Measurements from ENCODE around the gene NUBP2. TPM values are rescaled to one million over a fixed set of nuclear protein-coding genes. Genes with fewer than 3 reads are reported as not detected.

The NUBP2 gene
- total RNA-seq, 1 donor = 56.1 TPM

DNA sequence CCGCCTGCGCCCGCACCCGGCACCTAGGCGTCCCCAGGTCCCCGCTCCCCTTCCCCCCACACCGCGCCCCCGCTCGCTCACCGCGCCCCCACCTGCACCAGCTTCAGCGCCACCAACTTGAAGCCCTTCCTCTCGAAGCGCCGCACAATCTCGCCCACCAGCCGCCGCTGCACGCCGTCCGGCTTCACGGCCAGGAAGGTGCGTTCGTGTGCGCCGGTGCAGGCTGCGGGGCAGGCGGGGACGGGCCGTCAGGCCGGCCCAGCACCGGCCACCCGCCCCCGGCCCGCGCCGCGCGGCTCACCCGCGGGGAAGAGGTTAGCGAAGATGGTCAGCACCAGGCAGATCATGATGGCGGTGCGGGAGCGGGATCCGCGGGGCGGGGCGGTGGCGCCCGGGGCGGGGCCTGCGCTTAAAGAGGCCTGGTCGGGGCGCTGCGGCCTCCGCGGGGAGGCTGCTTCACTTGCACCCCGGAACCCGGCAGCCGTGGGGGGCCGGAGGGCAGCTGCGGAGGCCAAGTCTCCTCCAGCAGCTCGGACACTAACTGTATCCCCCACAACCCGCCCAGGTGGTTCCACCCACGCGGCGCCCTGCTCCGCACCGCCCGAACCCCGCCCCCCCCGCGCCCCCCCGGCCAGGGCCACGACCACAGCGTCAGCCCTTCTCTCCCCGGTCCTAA, 11.4 kb upstream of the NUBP2 start, which contains the start of gene NME3:
Gene NME3, minus strand, starts transcription at position 356 of the 676 bp plus-strand sequence. Its CDS starts 9 bp downstream, at position 347.
- Histone ChIP-seq H3K27me3 (ENCODE audit: insufficient read depth, low read length) (no peaks in the 10 kb centered on the region), H3K9me3 (ENCODE audit: low read depth, low read length) (no peaks in the 10 kb centered on the region), H3K4me3 (ENCODE audit: insufficient read depth, low read length) (peak within 1 kb of the TSS; percentile 88), H3K27ac (ENCODE audit: low read depth, low read length) (peak within 1 kb of the TSS; percentile 58), H3K4me2 (ENCODE audit: insufficient read depth, low read length) (peak within 1 kb of the TSS; percentile 97), H4K20me1 (ENCODE audit: insufficient read depth, low read length) (peaks cover 31% of the 10 kb centered on the region), H3K36me3 (ENCODE audit: insufficient read depth, low read length) (peaks cover 22% of the 10 kb centered on the region), H2AFZ (ENCODE audit: low read length) (no peak within 1 kb of the TSS), H3K79me2 (ENCODE audit: insufficient read depth, low read length) (peaks cover 41% of the 10 kb centered on the region), H3K4me1 (ENCODE audit: insufficient read depth, low read length) (peaks cover 27% of the 10 kb centered on the region)
- DNase-seq (ENCODE audit: insufficient read length, low spot score, missing footprints) = peak; percentile 100
- TF ChIP-seq, protein P1, sequence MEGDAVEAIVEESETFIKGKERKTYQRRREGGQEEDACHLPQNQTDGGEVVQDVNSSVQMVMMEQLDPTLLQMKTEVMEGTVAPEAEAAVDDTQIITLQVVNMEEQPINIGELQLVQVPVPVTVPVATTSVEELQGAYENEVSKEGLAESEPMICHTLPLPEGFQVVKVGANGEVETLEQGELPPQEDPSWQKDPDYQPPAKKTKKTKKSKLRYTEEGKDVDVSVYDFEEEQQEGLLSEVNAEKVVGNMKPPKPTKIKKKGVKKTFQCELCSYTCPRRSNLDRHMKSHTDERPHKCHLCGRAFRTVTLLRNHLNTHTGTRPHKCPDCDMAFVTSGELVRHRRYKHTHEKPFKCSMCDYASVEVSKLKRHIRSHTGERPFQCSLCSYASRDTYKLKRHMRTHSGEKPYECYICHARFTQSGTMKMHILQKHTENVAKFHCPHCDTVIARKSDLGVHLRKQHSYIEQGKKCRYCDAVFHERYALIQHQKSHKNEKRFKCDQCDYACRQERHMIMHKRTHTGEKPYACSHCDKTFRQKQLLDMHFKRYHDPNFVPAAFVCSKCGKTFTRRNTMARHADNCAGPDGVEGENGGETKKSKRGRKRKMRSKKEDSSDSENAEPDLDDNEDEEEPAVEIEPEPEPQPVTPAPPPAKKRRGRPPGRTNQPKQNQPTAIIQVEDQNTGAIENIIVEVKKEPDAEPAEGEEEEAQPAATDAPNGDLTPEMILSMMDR (IDR thresholded peaks at IDR 0.05; ENCODE audit: extremely low read depth, low read depth, low read length) = no peak

DNA sequence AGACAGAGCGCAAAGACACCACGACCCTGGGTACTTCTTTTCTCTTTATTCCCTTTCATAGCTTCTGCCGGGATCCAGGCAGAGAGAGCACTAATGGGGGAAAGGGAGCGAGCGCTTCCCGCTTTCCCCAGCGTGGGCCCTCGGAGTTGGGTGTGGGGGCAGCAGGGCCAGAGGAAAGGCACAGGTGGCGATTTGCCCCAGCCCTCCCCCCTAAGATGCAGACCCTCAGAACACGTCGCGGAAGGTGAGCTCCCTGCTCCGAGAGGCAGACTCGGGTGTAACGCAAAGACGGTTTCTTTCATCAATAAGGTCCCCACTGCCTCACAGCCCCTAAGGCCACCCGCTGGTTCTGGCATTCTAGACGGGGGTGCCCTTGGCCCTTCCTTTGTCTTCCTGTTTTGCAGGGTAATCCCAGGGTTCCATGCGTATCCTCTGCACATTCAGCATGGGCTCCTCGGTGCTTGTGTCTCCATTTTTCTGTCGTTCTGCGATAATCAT, 10.8 kb upstream of the NUBP2 start:
- H3K36me3 ChIP-seq (ENCODE audit: insufficient read depth, low read length) = peaks cover 24% of the 10 kb centered on the region
- peak overlapping the region; percentile 97 for H3K4me2 ChIP-seq (ENCODE audit: insufficient read depth, low read length)
- DNase-seq (ENCODE audit: insufficient read length, low spot score, missing footprints) = no peak
- H3K4me3 ChIP-seq (ENCODE audit: insufficient read depth, low read length) = peak overlapping the region; percentile 88
- H2AFZ ChIP-seq (ENCODE audit: low read length) = no peak overlapping the region
- H4K20me1 ChIP-seq (ENCODE audit: insufficient read depth, low read length) = peaks cover 31% of the 10 kb centered on the region
- H3K27me3 ChIP-seq (ENCODE audit: insufficient read depth, low read length) = no peaks in the 10 kb centered on the region
- TF ChIP-seq, protein P1 (IDR thresholded peaks at IDR 0.05; ENCODE audit: extremely low read depth, low read depth, low read length) = no peak
- peaks cover 27% of the 10 kb centered on the region for H3K4me1 ChIP-seq (ENCODE audit: insufficient read depth, low read length)
- H3K79me2 ChIP-seq (ENCODE audit: insufficient read depth, low read length) = peaks cover 43% of the 10 kb centered on the region
- H3K27ac ChIP-seq (ENCODE audit: low read depth, low read length) = peak overlapping the region; percentile 58
- H3K9me3 ChIP-seq (ENCODE audit: low read depth, low read length) = no peaks in the 10 kb centered on the region

DNA sequence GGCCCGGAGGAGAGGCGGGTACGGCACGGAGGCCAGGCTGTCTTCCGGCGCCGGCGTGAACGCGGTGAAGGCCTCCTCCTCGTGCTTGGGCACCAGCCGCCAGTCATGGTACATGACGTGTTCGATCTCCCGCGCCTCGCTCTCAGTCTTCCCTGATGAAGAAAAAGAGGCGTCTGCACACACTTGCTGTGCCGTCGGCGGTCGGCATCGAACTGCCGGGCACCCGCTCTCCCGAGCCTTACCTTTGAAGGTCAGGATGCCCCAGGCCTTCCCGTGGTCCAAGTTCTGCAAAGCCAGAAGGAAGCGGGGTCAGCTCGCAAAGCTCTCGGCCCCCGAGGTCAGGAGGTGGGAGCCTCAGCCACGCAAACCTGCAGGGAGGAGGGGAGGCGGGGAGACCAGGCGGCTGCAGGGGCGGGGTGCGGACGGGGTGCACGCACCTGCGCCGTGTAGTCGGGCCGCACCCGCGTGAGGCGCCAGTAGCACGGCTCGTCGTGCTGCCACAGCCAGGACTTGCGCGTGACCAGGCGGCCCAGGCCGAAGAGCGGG, 10.3 kb upstream of the NUBP2 start, which contains the start of gene EME2:
Gene EME2, plus strand, starts transcription at position 449 of the 546 bp plus-strand sequence. CDS start 418 bp downstream, outside the sequence.
- peak within 1 kb of the TSS; percentile 97 for H3K4me2 ChIP-seq (ENCODE audit: insufficient read depth, low read length)
- peaks cover 36% of the 10 kb centered on the region for H4K20me1 ChIP-seq (ENCODE audit: insufficient read depth, low read length)
- H3K36me3 ChIP-seq (ENCODE audit: insufficient read depth, low read length) = peaks cover 27% of the 10 kb centered on the region
- peaks cover 27% of the 10 kb centered on the region for H3K4me1 ChIP-seq (ENCODE audit: insufficient read depth, low read length)
- H2AFZ ChIP-seq (ENCODE audit: low read length) = peak within 1 kb of the TSS; percentile 47
- H3K4me3 ChIP-seq (ENCODE audit: insufficient read depth, low read length) = peak within 1 kb of the TSS; percentile 88
- no peak for DNase-seq (ENCODE audit: insufficient read length, low spot score, missing footprints)
- H3K79me2 ChIP-seq (ENCODE audit: insufficient read depth, low read length) = peaks cover 43% of the 10 kb centered on the region
- peak within 1 kb of the TSS; percentile 65 for H3K27ac ChIP-seq (ENCODE audit: low read depth, low read length)
- H3K27me3 ChIP-seq (ENCODE audit: insufficient read depth, low read length) = no peaks in the 10 kb centered on the region
- no peaks in the 10 kb centered on the region for H3K9me3 ChIP-seq (ENCODE audit: low read depth, low read length)
- TF ChIP-seq, protein P1 (IDR thresholded peaks at IDR 0.05; ENCODE audit: extremely low read depth, low read depth, low read length) = no peak

Measured in osteoblast (primary cell).